B cell (primary cell): ENCODE data around the gene AGBL4. TPM values are rescaled to one million over a fixed set of nuclear protein-coding genes. Genes with fewer than 3 reads are reported as not detected.

ENCODE experiments used
- ATAC-seq: fragments of 200-7000 bp; cut with Tn5 transposase; one replicate; pipeline ENCODE4 v1.10.0; 2021; ENCODE audit warnings: low read depth, mild to moderate bottlenecking, moderate number of reproducible peaks, moderate library complexity
- CTCF ChIA-PET: fragments of 350-600 bp; sonication (Branson Sonifier 250); formaldehyde crosslinking; loops from one replicate; lab custom pipeline; 2021; ENCODE audit warnings: antibody characterized with exemption, inconsistent platforms; lab: Charles Lee
- POLR2A ChIA-PET: fragments of 350-600 bp; sonication (Branson Sonifier 250); formaldehyde crosslinking; loops from one replicate; lab custom pipeline; 2021; ENCODE audit warnings: antibody characterized with exemption; lab: Charles Lee
- DNase-seq: peaks from one replicate; pipeline ENCODE4 v3.0.0; 2013
- H2AFZ ChIP-seq: 2 replicates; pipeline ENCODE4 v1.6.1; 2012; ENCODE audit warnings: mild to moderate bottlenecking, low read depth, low read length; ENCODE audit not compliant: insufficient read depth, poor library complexity, severe bottlenecking
- H3K27ac ChIP-seq, 2 donors: 1 replicate in 1 of 2; 2 replicates in 1 of 2; pipeline ENCODE4 v1.5.1; 2012 to 2013; ENCODE audit warnings: low read length in 2 of 2, mild to moderate bottlenecking in 2 of 2, moderate library complexity in 1 of 2
- H3K27me3 ChIP-seq, 4 experiments: fragments of 200-600 bp in 1 of 4; sonication (generic) in 1 of 4; replicated peaks in 1 of 4; 1 replicate in 2 of 4; 2 replicates in 2 of 4; pipeline versions ENCODE4 v1.6.1 to v1.7.0; 2013 to 2016; ENCODE audit warnings: low read length in 3 of 4, mild to moderate bottlenecking in 2 of 4, mixed read lengths in 1 of 4, moderate library complexity in 1 of 4; ENCODE audit not compliant: insufficient read depth in 4 of 4, control insufficient read depth in 3 of 4; ENCODE audit errors: control extremely low read depth in 1 of 4
- H3K36me3 ChIP-seq, 2 experiments: replicated peaks in 1 of 2; 1 replicate in 1 of 2; 2 replicates in 1 of 2; pipeline versions ENCODE4 v1.6.1 to v1.7.1; 2013; ENCODE audit warnings: low read length in 1 of 2; ENCODE audit not compliant: insufficient read depth in 2 of 2, control insufficient read depth in 1 of 2; ENCODE audit errors: control extremely low read depth in 1 of 2, extremely low read depth in 1 of 2
- H3K4me1 ChIP-seq, 2 donors: fragments of 200-600 bp in 1 of 2; sonication (generic) in 1 of 2; 1 replicate in 1 of 2; 2 replicates in 1 of 2; pipeline versions ENCODE4 v1.5.1 to v1.6.1; 2013 to 2017; ENCODE audit warnings: low read length in 2 of 2; ENCODE audit not compliant: control insufficient read depth in 2 of 2, insufficient read depth in 2 of 2
- H3K4me2 ChIP-seq: replicated peaks from 2 replicates; pipeline ENCODE3; 2012; ENCODE audit warnings: mild to moderate bottlenecking, low read depth, low read length; ENCODE audit not compliant: poor library complexity, severe bottlenecking
- H3K4me3 ChIP-seq, 5 experiments: fragments of 200-600 bp in 1 of 5; sonication (generic) in 1 of 5; 1 replicate in 3 of 5; 2 replicates in 2 of 5; pipeline versions ENCODE4 v1.5.1 to v1.7.0; 2011 to 2016; ENCODE audit warnings: low read length in 4 of 5, mild to moderate bottlenecking in 4 of 5, low read depth in 2 of 5, control low read depth in 1 of 5, moderate library complexity in 1 of 5; ENCODE audit not compliant: insufficient read depth in 1 of 5; ENCODE audit errors: control extremely low read depth in 1 of 5, extremely low read depth in 1 of 5
- H3K79me2 ChIP-seq: fragments of 200-600 bp; sonication (generic); one replicate; pipeline ENCODE4 v1.6.0; 2016; ENCODE audit warnings: low read length; ENCODE audit not compliant: control insufficient read depth, insufficient read depth
- H3K9ac ChIP-seq: fragments of 200-600 bp; sonication (generic); 2 replicates; pipeline ENCODE4 v1.6.1; 2017; ENCODE audit warnings: mild to moderate bottlenecking, low read length, moderate library complexity
- H3K9me3 ChIP-seq, 3 donors: one replicate each; pipeline versions ENCODE4 v1.6.1 to v1.7.1; 2013; ENCODE audit warnings: low read length in 2 of 3; ENCODE audit not compliant: control insufficient read depth in 2 of 3, insufficient read depth in 1 of 3; ENCODE audit errors: control extremely low read depth in 1 of 3
- H4K20me1 ChIP-seq: 2 replicates; pipeline ENCODE4 v1.6.0; 2012; ENCODE audit warnings: mild to moderate bottlenecking, low read length; ENCODE audit not compliant: insufficient read depth, control insufficient read depth, poor library complexity, severe bottlenecking
- H3K27ac Mint-ChIP-seq: one replicate; pipeline ENCODE4 v1.8.0; 2021; ENCODE audit warnings: mixed read lengths
- H3K27me3 Mint-ChIP-seq: one replicate; pipeline ENCODE4 v1.8.0; 2021; ENCODE audit warnings: mixed read lengths
- H3K4me1 Mint-ChIP-seq: one replicate; pipeline ENCODE4 v1.8.0; 2021; ENCODE audit warnings: mixed read lengths
- H3K4me3 Mint-ChIP-seq: one replicate; pipeline ENCODE4 v1.8.0; 2021; ENCODE audit warnings: mixed read lengths
- H3K9me3 Mint-ChIP-seq: one replicate; pipeline ENCODE4 v1.8.0; 2022; ENCODE audit warnings: mixed read lengths; ENCODE audit not compliant: insufficient read depth
- EZH2 ChIP-seq: IDR thresholded peaks from 2 replicates; pipeline ENCODE4 v1.6.1; 2012; ENCODE audit warnings: borderline replicate concordance, low read depth, mild to moderate bottlenecking, moderate library complexity, low read length; ENCODE audit not compliant: insufficient read depth, poor library complexity, severe bottlenecking
- WGBS: methylation state at CpG from one replicate; pipeline ENCODE4 v1.1.5; 2013; ENCODE audit warnings: missing lambda C conversion rate; ENCODE audit not compliant: insufficient coverage; 5-methylcytosine and 5-hydroxymethylcytosine counted together
- intact Hi-C: fragments of 100-400 bp; cut with micrococcal nuclease; formaldehyde crosslinking; loops from one replicate; pipeline ENCODE4 v1.10.0; 2022
- polyA plus RNA-seq: library from polyadenylated mRNA; depleted of rRNA; stranded (reverse); fragments of >200 nt; gene quantifications from 2 replicates; pipeline ENCODE4 v1.2.3, GENCODE V29; 2012
- total RNA-seq, 2 donors: library from RNA; stranded (reverse); fragments of 120-200 nt in 1 of 2; gene quantifications; 1 replicate in 1 of 2; 2 replicates in 1 of 2; pipeline versions ENCODE4 v1.2.3 to v1.2.4, GENCODE V29; 2013 to 2022
- TF ChIP-seq, protein P1 (sequence below): fragments of 200-600 bp; IDR thresholded peaks from one replicate; pipeline ENCODE4 v1.8.0; 2022; ENCODE audit warnings: antibody characterized with exemption, mild to moderate bottlenecking

Gene AGBL4
- total and polyA plus RNA-seq, 2 donors (not counting 1 experiment from before 2014, with no cell fraction given): 0.07 to 0.12 TPM

DNA sequence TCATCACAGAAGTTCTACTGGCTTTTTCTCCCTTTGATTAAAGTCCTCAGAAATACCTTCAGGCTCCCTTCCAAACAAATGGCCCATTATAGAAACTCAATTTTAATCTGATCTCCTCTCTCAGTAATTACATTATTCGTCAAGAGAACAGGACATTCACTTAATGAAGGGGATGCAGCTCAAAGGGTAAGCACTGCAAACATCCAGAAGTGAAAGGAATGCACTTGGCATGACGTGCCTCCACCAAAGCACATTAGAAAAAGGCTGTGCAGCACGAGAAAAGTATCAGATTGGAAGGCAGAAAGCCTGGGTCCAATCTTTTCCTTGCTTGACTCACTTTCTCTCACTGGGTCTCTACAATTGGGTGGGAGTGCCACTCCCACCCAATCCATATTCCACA lies 1024.4 kb downstream of the AGBL4 start:
- DNase-seq: no peak
- H3K27me3 ChIP-seq: no peaks in the 10 kb centered on the region
- no peak overlapping the region for H3K27ac ChIP-seq
- peaks cover 8% of the 10 kb centered on the region for H3K27me3 Mint-ChIP-seq
- H4K20me1 ChIP-seq: no peaks in the 10 kb centered on the region
- no peak overlapping the region for H3K9ac ChIP-seq
- no peak overlapping the region for H3K4me2 ChIP-seq
- intact Hi-C loops: no loop called here
- H3K4me1 ChIP-seq: no peaks in the 10 kb centered on the region
- H3K4me1 Mint-ChIP-seq: no peaks in the 10 kb centered on the region
- H3K4me3 Mint-ChIP-seq: no peak overlapping the region
- H3K9me3 ChIP-seq: no peaks in the 10 kb centered on the region
- POLR2A ChIA-PET: no interaction called here
- CTCF ChIA-PET: no interaction called here
- H3K36me3 ChIP-seq: no peaks in the 10 kb centered on the region
- 65% methylated on average over 3 of the region's 3 CpGs for WGBS
- no peaks in the 10 kb centered on the region for H3K79me2 ChIP-seq
- no peak overlapping the region for H3K4me3 ChIP-seq
- H3K9me3 Mint-ChIP-seq: no peaks in the 10 kb centered on the region
- no peak overlapping the region for H2AFZ ChIP-seq
- no peak for TF ChIP-seq EZH2
- TF ChIP-seq, protein P1, sequence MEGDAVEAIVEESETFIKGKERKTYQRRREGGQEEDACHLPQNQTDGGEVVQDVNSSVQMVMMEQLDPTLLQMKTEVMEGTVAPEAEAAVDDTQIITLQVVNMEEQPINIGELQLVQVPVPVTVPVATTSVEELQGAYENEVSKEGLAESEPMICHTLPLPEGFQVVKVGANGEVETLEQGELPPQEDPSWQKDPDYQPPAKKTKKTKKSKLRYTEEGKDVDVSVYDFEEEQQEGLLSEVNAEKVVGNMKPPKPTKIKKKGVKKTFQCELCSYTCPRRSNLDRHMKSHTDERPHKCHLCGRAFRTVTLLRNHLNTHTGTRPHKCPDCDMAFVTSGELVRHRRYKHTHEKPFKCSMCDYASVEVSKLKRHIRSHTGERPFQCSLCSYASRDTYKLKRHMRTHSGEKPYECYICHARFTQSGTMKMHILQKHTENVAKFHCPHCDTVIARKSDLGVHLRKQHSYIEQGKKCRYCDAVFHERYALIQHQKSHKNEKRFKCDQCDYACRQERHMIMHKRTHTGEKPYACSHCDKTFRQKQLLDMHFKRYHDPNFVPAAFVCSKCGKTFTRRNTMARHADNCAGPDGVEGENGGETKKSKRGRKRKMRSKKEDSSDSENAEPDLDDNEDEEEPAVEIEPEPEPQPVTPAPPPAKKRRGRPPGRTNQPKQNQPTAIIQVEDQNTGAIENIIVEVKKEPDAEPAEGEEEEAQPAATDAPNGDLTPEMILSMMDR: no peak
- H3K27ac Mint-ChIP-seq: no peak overlapping the region
- ATAC-seq: no peak

DNA sequence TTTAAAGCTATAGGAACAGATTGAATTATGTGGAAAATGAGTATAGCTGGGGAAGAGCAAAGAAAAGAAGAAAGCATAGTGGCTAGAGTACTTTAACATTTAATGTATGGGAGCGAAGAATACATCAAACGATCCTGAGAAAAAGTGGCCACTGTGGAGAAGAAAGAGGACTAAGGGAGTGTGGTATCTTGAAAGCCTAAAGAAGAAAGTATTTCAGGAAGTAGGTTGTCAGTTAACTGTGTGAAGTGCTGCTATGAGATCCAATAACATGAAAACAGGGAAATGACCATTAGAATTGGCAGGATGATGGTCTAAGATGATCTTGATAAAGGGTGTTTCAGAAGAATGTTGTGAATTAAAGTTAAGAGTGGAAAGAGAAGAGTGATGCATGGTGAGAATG lies 1027.4 kb downstream of the AGBL4 start:
- 100% methylated on average over 2 of the region's 2 CpGs for WGBS
- intact Hi-C loops: no loop called here

More for the DNA sequence above, 1027.4 kb downstream of the AGBL4 start:
- H3K9ac ChIP-seq: no peak overlapping the region
- ATAC-seq: no peak
- TF ChIP-seq, protein P1: no peak
- no peak for TF ChIP-seq EZH2
- H3K27ac Mint-ChIP-seq: no peak overlapping the region
- no peak overlapping the region for H3K4me3 ChIP-seq
- POLR2A ChIA-PET: no interaction called here
- no peak overlapping the region for H3K4me3 Mint-ChIP-seq
- no peaks in the 10 kb centered on the region for H3K79me2 ChIP-seq
- no peaks in the 10 kb centered on the region for H3K36me3 ChIP-seq
- peaks cover 4% of the 10 kb centered on the region for H3K9me3 Mint-ChIP-seq
- CTCF ChIA-PET: no interaction called here
- H3K4me2 ChIP-seq: no peak overlapping the region
- peaks cover 5% of the 10 kb centered on the region for H3K27me3 Mint-ChIP-seq
- H4K20me1 ChIP-seq: no peaks in the 10 kb centered on the region
- no peaks in the 10 kb centered on the region for H3K4me1 Mint-ChIP-seq
- no peaks in the 10 kb centered on the region for H3K27me3 ChIP-seq
- peaks cover 0 to 14% (median 3%) of the 10 kb centered on the region in 3 donors for H3K9me3 ChIP-seq
- no peak for DNase-seq
- H3K27ac ChIP-seq: no peak overlapping the region
- H2AFZ ChIP-seq: no peak overlapping the region
- no peaks in the 10 kb centered on the region for H3K4me1 ChIP-seq
